Measurements from ENCODE around the gene DMAC2. TPM values are rescaled to one million over a fixed set of nuclear protein-coding genes. Genes with fewer than 3 reads are reported as not detected.

The DMAC2 gene
- total and polyA plus RNA-seq, 2 donors from 2014 or later = 43.9 to 73.9 TPM

DNA sequence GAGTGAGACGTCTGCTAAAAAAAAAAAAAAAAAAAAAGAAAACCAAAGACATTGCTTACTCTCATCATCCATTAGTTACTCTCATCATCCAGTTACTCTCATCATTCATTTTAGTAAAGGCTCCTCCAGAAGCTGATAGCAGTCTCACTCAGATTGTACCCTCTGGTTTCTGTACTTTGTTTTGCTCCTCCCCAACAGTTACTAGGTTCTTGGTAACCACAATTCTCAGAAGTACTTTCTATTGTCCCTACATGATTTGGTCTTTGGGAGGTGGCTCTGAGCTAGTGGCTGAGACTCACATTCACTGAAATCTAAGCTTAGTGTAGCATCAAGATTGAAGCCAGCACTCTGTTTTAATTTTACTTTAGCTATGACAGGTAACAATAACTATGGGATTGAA, 17.5 kb upstream of the DMAC2 start:
- no peak for DNase-seq
- Histone ChIP-seq H3K27me3 (ENCODE audit: control insufficient read depth, insufficient read depth, low read length) (no peaks in the 10 kb centered on the region), H3K9me3 (ENCODE audit: control insufficient read depth in 2 of 3, insufficient read depth in 1 of 3, low read length in 3 of 3) (no peaks in the 10 kb centered on the region), H3K4me1 (ENCODE audit: control insufficient read depth in 2 of 3, insufficient read depth in 2 of 3, low read depth in 1 of 3, low read length in 3 of 3) (peaks cover 0 to 16% (median 3%) of the 10 kb centered on the region in 3 donors), H3K4me3 (ENCODE audit: low read length in 3 of 3) (no peak overlapping the region), H3K27ac (ENCODE audit: low read depth in 2 of 2, low read length in 2 of 2) (peak overlapping the region in 1 of 2 donors; percentile 67), H3K36me3 (ENCODE audit: control insufficient read depth in 2 of 3, insufficient read depth in 3 of 3, low read length in 3 of 3) (no peaks in the 10 kb centered on the region), H3K9ac (ENCODE audit: low read length in 3 of 3) (no peak overlapping the region)
- intact Hi-C loops (cut with DNase I) = no loop called here
- no peak for FAIRE-seq
- TF ChIP-seq, protein P1, sequence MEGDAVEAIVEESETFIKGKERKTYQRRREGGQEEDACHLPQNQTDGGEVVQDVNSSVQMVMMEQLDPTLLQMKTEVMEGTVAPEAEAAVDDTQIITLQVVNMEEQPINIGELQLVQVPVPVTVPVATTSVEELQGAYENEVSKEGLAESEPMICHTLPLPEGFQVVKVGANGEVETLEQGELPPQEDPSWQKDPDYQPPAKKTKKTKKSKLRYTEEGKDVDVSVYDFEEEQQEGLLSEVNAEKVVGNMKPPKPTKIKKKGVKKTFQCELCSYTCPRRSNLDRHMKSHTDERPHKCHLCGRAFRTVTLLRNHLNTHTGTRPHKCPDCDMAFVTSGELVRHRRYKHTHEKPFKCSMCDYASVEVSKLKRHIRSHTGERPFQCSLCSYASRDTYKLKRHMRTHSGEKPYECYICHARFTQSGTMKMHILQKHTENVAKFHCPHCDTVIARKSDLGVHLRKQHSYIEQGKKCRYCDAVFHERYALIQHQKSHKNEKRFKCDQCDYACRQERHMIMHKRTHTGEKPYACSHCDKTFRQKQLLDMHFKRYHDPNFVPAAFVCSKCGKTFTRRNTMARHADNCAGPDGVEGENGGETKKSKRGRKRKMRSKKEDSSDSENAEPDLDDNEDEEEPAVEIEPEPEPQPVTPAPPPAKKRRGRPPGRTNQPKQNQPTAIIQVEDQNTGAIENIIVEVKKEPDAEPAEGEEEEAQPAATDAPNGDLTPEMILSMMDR (IDR thresholded peaks at IDR 0.05; ENCODE audit: borderline replicate concordance, extremely low read depth, insufficient read depth) = no peak

- peaks cover 0 to 16% (median 3%) of the 10 kb centered on the region in 3 donors for H3K4me1 ChIP-seq (ENCODE audit: control insufficient read depth in 2 of 3, insufficient read depth in 2 of 3, low read depth in 1 of 3, low read length in 3 of 3)
- no peaks in the 10 kb centered on the region for H3K9me3 ChIP-seq (ENCODE audit: control insufficient read depth in 2 of 3, insufficient read depth in 1 of 3, low read length in 3 of 3)
- intact Hi-C loops (cut with DNase I) = no loop called here
- TF ChIP-seq, protein P1 (IDR thresholded peaks at IDR 0.05; ENCODE audit: borderline replicate concordance, extremely low read depth, insufficient read depth) = no peak
- DNase-seq (peak in 1 of 5 donors; percentile 55), FAIRE-seq (peak; percentile 44)
- H3K27me3 ChIP-seq (ENCODE audit: control insufficient read depth, insufficient read depth, low read length) = no peaks in the 10 kb centered on the region
- peak overlapping the region; percentile 47 to 67 for H3K27ac ChIP-seq (ENCODE audit: low read depth in 2 of 2, low read length in 2 of 2)
- H3K4me3 ChIP-seq (ENCODE audit: low read length in 3 of 3) = no peak overlapping the region
- peak overlapping the region in 1 of 3 donors; percentile 51 for H3K9ac ChIP-seq (ENCODE audit: low read length in 3 of 3)
- H3K36me3 ChIP-seq (ENCODE audit: control insufficient read depth in 2 of 3, insufficient read depth in 3 of 3, low read length in 3 of 3) = no peaks in the 10 kb centered on the region
Observed at GRCh38 chr19:41456342-41456918, 16.7 kb upstream of the DMAC2 start.

DNA sequence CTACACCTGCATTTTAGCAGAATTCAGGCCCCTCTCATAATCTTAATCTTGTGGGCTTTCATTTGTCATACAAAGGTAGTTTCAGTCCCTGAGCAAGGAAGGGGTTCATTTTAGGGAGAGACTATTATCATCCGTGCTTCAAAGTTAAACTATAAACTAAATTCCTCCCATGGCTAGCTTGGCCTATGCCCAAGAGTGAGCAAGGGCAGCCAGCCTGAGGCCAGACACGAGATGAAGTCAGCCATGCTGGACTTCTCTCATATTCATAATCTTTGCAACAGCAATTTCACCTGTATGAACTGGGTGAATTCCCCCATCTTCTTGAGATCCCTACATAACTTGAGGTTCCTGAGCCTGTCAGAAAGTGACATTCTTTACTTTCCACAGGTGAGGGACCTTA, 16.2 kb upstream of the DMAC2 start:
- intact Hi-C loops (cut with DNase I) = no loop called here
- peak overlapping the region; percentile 34 to 67 for H3K27ac ChIP-seq (ENCODE audit: low read depth in 2 of 2, low read length in 2 of 2)
- no peak overlapping the region for H3K9ac ChIP-seq (ENCODE audit: low read length in 3 of 3)
- no peaks in the 10 kb centered on the region for H3K9me3 ChIP-seq (ENCODE audit: control insufficient read depth in 2 of 3, insufficient read depth in 1 of 3, low read length in 3 of 3)
- peaks cover 0 to 16% (median 3%) of the 10 kb centered on the region in 3 donors for H3K4me1 ChIP-seq (ENCODE audit: control insufficient read depth in 2 of 3, insufficient read depth in 2 of 3, low read depth in 1 of 3, low read length in 3 of 3)
- H3K27me3 ChIP-seq (ENCODE audit: control insufficient read depth, insufficient read depth, low read length) = no peaks in the 10 kb centered on the region
- TF ChIP-seq, protein P1 (IDR thresholded peaks at IDR 0.05; ENCODE audit: borderline replicate concordance, extremely low read depth, insufficient read depth) = no peak
- no peak overlapping the region for H3K4me3 ChIP-seq (ENCODE audit: low read length in 3 of 3)
- no peaks in the 10 kb centered on the region for H3K36me3 ChIP-seq (ENCODE audit: control insufficient read depth in 2 of 3, insufficient read depth in 3 of 3, low read length in 3 of 3)
- no peak for DNase-seq
- FAIRE-seq = no peak

Measured in kidney (tissue), 14 donors.